HG02623 (cell line): ENCODE data around the gene PRKCZ.

ENCODE experiments used
- ATAC-seq: cut with Tn5 transposase; IDR thresholded peaks from one replicate; pipeline ENCODE4 v1.9.1; 2021; ENCODE audit warnings: moderate library complexity; ENCODE audit not compliant: unreplicated experiment

The PRKCZ gene

DNA sequence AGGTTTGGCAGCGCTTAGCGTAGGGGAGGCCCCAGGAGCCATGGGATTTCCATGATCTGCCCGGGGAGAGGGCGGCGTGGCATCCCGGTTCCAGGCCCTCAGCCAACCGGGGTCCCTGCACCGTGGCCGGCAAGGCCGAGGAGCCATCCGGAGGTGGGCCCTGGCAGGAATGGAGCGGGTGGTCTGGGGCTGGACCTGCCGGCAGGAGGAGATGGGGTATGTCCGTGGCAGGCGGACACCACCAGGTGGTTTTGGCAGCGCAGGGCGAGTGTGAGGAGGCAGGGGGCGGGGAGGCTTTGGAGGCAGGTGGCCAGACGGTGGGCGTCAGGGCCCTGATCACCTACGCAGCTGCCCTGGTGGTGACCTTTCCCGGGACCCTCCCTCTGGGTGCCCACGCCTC is 10.3 kb downstream of the PRKCZ start:
- no peak for ATAC-seq

DNA sequence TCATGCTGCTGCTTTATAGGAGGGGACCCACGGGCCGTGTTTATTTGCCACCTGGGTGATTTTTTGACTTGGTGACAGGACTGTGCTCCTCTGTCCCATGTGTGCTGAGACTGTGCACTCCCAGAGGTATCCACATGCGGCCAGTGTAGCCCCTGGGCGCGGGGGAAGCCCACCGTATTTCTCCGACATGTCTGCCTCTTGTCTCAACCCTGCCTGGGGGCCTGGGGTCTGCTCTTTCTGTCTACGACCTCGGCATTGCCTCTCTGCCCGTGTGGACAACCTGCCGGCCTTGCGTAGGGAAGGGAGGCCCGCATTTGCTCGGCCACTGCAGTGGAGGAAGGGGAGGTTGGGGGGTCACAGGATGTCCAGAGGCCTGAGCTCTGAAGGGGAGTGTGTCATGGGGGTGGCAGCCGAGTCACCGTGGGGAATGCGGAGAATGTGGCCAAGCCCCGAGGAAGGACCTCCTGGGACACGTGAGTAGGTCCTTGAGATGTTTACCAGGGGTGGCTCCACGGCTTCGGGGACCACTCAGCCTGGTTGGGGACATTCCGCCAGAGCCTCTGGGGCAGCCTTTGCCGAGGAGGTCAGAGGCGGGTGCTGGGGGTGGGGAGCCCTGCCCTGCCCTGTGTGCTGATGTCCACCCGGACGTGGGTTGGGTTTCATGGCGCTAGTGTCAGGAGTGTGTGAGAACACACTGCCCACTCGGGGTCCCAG is 11.0 kb downstream of the PRKCZ start:
- no peak for ATAC-seq

- ATAC-seq, result no peak
These were observed 15.5 kb downstream of the PRKCZ start for GRCh38 chr1:2065699-2066098.

GRCh38 chr1:2067393-2067792 is 17.2 kb downstream of the PRKCZ start:
- ATAC-seq, result no peak

DNA sequence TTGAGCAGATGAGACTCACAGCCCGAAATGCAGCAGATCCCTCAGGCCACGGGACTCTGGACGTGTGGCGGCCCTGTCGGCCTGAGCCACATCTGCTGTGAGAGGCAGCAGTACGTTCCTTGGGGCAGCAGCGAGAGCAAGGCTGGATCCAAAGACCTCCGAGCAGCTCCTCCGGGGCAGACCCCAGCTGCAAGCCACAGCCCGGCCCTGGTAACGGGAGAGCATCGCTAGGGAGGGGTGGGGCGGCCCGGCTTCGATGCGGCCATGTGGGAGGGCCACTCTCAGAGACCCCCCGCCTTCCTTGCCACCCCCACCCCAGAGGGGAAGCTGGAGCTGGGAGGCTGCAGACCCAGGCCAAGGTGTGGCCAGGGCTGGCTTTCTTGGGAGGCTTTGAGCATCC is 17.8 kb downstream of the PRKCZ start:
- ATAC-seq, result no peak

- ATAC-seq, result no peak
These were observed 18.7 kb downstream of the PRKCZ start for GRCh38 chr1:2068951-2069350.

- no peak for ATAC-seq
These were observed 19.8 kb downstream of the PRKCZ start for GRCh38 chr1:2070016-2070415.

DNA sequence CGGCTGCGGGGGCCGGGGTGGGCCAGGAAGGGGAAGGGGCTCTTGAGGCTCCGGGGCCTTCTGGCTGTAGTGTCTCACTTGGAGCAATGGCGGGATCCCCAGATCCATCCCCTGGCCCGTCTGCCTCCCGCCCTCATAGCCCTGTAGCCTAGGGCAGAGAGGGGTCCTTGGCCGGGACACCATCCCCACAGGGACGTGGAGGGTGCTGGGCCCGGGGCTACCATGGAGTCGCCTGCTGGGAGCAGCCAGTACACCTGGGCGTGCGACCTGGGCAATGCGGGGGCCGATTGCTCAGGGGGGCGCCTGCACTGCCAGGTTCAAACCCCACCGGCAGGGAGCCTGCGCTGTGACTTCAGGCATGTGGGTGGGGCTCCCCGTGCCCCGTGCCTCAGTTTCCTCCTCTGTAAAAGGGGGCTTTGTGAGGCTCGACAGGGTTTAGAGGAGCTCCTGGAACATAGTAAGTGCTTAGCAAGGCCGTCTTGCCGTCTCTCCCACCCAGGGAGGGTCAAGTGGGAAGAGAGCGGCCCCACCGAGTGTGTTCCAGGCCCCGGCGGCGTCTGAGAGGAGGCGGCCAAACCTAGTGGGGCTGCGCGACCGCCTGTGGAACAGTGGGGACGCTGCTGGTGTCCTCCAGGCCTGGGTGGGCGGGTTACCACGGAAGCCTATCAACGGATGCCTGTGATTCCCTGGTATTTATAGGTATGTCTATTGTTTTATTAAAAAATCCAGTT is 20.8 kb downstream of the PRKCZ start:
- no peak for ATAC-seq

DNA sequence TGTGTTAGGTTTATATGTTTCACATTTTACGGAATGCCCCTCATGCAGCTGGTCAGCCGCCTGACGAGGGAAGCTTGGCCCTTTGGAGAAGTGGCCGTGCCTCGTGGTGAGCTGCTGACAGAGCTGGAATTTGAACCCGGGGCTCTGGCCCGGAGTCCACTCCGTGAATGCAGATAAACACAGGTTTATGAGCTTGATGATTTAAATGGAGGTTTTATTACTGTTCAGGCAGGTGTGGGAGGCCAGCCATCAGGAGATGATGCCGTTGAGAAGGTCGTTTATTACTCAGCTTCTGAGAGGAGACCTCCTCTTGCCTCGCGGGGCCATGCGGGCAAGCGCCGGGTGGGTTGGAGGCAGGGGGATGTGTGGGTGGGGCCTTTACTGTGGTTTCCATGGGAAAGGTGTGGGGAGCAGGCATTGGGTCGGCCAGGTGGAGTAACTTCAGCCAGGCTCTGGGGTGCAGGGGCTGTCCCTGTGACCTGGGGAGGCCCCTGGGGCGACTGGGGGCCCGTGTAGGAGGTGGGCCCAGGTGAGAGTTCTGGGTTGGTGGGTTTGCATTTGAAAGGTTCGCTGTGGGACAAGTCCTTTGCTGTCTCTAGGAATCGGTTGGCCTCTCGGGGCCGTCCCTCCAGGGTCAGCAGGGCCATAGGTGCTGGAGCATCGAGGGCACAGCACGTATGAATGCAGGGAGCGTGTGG is 22.0 kb downstream of the PRKCZ start:
- ATAC-seq, result no peak

- no peak for ATAC-seq
These were observed 22.7 kb downstream of the PRKCZ start for GRCh38 chr1:2072891-2073290.

DNA sequence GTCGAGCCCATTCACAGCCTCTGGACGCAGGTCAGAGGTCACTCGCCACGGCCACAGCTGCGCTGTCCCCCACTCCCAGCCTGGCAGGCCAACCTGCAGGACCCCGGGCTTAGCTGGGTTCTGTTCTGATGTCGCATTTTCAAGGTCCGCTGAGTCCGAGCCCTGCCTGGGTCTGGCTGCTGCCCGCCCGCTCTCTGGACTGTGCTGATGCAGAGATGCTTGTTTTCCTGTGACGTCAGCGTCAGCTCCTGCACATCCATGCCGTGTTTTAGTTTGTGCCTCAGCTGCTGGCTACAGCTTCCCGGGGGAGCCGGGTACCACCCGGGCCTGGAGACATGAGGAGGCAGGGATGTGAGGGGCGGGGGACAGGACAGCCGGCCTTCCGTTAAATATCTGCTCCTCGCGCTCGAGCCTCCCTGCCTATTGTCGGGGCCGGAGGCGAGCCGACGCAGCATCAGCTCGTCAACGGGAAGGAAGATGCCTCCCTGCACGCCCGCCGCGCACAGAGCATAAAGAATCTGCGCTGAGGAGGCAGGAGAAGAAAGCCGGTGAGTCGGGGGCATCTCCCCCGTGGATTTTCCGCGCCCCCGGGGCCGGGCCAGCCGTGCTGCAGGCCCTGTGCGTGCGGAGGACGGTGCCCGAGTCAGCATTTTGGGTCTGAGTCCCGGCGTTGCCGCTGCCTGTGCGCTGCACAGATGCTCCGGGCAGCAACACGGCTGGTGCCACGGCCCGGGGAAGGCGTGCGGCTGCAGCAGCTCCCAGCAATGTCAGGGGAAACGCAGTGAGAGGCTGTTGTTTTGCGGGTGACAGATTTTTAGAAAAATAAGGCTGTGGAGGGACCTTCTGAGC is 23.4 kb downstream of the PRKCZ start:
- ATAC-seq, result no peak

DNA sequence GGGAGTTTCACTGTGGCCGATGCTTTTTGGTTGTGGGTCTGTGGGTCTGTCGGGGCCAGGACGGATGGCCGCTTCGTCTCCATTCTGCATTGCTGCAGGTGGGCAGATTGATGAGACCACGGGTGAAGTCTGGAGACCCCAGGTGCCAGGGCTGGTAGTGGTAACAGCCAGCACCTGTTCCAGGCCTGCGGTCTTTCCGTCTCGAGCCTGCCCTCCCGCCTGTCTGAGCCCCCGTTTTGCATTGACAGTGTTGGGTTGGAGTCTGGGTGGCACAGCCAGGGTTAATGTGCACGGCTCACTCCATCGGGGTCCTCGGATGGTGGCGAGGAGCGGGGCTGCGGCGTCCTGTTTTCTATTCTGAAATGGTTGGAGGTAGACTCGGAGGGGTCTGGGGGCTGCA is 24.2 kb downstream of the PRKCZ start:
- no peak for ATAC-seq

DNA sequence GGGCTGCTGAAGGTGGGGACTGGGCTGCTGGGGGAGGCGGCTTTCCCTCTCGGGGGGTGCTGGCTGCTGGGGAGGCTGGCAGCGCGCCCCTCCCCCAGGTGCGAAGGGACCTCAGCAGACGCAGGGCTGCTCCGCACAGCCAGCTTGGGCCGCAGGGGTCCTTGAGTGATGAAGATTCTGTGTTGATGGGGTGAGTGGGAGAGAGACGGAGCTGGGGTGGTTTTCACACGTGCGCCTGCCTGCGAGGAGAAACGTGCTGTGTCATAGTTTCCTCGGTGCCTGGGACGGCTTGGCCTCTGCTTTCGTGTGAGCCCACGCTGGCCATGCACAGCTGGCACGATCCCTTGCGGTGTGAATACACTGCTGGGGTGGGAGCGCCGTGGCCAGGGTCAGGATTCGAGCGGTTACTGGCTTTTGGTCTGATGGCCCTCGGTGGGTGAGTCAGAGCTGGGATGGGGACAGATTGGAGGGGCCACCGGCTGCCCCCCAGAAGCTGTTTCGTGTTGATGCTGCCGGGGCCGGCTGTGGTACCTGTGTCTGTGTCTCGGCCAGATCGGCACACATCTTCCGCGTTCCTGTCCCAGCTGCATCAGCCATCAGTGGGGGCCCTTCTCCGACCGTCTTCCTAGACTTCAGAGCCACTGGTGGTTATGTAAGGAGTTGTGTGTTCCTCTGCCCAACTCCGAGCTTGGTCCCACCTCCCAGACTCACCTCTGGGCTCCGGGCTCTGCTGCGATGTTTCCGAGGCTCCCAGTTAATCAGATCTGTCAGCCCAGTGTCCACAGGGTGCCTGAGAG is 24.9 kb downstream of the PRKCZ start:
- no peak for ATAC-seq

DNA sequence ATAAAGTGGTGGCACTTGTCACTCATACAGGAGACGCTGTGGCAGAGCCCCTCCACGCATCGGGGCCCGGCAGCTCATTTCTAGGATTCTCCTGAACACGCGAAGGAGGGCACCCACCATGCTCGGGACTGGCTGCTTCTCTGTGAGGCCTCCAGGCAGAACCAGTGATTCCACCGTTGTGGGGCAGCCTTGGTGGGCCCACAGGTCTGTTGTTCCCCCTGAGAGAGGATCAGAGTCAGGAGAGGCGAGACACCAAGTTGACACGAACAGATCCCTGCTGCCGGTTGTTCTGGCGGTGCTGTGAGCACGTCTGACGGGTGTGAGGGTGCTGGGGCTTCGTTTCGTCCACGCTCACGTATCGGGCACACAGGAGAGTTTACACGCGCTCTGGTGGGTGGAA is 26.6 kb downstream of the PRKCZ start:
- no peak for ATAC-seq

DNA sequence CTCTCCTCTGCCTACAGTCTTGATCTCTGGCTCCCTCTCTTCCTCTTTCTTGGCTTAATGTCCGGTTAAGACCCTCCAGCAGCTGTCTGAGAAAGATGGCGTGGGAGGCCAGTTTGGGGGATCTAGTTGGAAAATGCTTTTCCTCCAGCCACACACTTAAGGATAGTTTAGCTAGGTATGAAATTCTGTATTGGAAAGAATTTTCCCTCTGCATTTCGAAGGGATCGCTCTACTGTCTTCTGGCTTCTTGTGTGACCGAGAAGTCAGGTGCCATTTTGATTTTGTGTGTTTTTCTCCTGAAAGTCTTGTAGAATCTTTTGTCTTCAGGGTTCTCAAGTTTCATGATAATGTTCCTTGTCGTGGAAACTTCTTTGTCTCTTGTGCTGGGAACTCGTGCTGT is 28.0 kb downstream of the PRKCZ start:
- ATAC-seq, result no peak

DNA sequence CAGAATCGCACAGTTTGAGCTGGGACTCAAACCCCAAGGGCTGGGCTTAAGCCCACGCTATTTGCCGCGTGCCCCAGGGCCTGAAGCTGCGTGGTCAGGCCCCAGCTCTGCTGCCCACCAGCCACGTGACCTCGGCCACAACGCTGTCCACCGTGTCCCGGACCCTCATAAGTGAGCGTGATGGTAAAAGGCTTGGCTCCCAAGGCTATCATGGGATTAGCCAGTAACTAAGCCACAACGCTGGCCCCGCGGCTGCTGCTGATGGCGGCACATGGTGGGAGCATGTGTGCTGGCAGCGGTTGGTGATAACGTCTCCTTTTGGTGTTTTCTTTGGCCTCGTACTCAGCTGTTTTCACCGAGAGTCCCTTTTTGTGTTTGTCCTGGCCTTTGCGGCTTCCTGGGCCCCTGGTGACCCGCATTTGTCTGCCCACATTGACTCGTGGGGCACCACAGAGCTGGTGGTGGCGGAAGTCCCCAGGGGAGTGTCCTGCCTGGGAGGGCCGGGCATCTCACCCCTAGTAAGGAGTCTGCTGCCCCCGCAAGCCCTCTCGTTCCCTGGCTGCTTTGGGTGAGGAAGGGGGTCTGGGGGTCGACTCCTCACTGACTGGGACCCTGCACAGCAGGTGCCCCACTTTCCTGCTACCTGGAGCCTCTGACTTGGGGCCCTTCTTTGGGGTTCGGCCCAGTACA is 29.3 kb downstream of the PRKCZ start:
- ATAC-seq, result no peak

GRCh38 chr1:2080140-2080539 is 29.9 kb downstream of the PRKCZ start:
- ATAC-seq, result no peak

DNA sequence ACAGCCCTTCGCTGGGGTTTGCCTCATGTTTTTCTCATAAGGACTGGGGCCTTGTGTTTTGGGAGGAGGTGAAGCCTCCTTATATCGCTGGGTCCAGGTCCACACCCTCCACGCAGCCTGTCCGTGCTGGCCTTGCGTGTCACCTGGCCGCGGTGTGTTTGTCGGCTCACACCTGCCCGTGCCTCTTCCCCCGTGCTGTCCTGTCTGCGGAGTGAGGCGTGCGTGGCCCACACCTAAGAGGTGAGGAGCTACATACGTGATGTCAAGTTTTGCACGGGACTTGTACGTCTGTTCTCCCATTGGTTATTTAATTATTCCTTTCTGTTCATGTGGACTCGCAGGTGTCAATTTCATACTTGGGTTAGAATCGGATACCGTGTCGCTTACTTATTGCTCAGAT is 30.7 kb downstream of the PRKCZ start:
- no peak for ATAC-seq

- ATAC-seq, result no peak
These were observed 31.2 kb downstream of the PRKCZ start for GRCh38 chr1:2081326-2081885.
